Endothelial cell of umbilical vein (primary cell): ENCODE data around the gene CYP2A6.
"Not testable (repeated sequence)": the region's sequence is repeated elsewhere in the genome, so short reads cannot be mapped to it uniquely, and the experiment has no call there.

Experiments used
- CTCF ChIP-seq, 2 donors: IDR thresholded peaks; 1 replicate in 1 of 2; 2 replicates in 1 of 2; pipeline ENCODE4 v1.5.1; 2011; ENCODE audit warnings: low read length in 2 of 2, mild to moderate bottlenecking in 2 of 2, moderate library complexity in 2 of 2, control low read depth in 1 of 2, inconsistent platforms in 1 of 2, low read depth in 1 of 2; ENCODE audit not compliant: insufficient read depth in 1 of 2; ENCODE audit errors: extremely low read depth in 1 of 2
- EZH2 ChIP-seq: IDR thresholded peaks from 2 replicates; pipeline ENCODE4 v1.6.1; 2012; ENCODE audit warnings: borderline replicate concordance, low read depth, mild to moderate bottlenecking, moderate library complexity, low read length, inconsistent platforms; ENCODE audit not compliant: severe bottlenecking
- FOS ChIP-seq: IDR thresholded peaks from 2 replicates; pipeline ENCODE4 v1.6.1; 2011; ENCODE audit warnings: mild to moderate bottlenecking, low read length, moderate library complexity, borderline replicate concordance; ENCODE audit not compliant: insufficient read depth
- GATA2 ChIP-seq: IDR thresholded peaks from 2 replicates; pipeline ENCODE4 v1.7.0; 2011; ENCODE audit warnings: low read depth, mild to moderate bottlenecking, moderate library complexity, mixed read lengths, low read length; ENCODE audit not compliant: insufficient read length, insufficient read depth
- JUN ChIP-seq: IDR thresholded peaks from 2 replicates; pipeline ENCODE4 v1.6.1; 2011; ENCODE audit warnings: borderline replicate concordance, low read depth; ENCODE audit not compliant: insufficient read length, insufficient read depth
- POLR2A ChIP-seq: IDR thresholded peaks from 2 replicates; pipeline ENCODE4 v1.6.1; 2012; ENCODE audit warnings: low read depth, mild to moderate bottlenecking, control low read depth, low read length
- POLR2AphosphoS5 ChIP-seq: IDR thresholded peaks from 2 replicates; pipeline ENCODE4 v1.6.1; 2012; ENCODE audit warnings: low read depth, mild to moderate bottlenecking, control low read depth, low read length, moderate library complexity; ENCODE audit not compliant: insufficient read depth

GRCh38 chr19:40826699-40827385 lies 23.4 kb downstream of the CYP2A6 start:
- TF ChIP-seq GATA2; CTCF (IDR thresholded peaks at IDR 0.05; ENCODE audit: extremely low read depth in 1 of 2, insufficient read depth in 1 of 2, low read depth in 1 of 2, low read length in 2 of 2); JUN; FOS; EZH2; POLR2A; POLR2AphosphoS5: not testable (repeated sequence)
